Ovary (tissue), 3 donors: ENCODE measurements around the gene PDF.

ENCODE experiments used
- CTCF ChIP-seq, 3 donors: fragments of 450-650 bp in 2 of 3; fragments of 200-600 bp in 1 of 3; IDR thresholded peaks; one replicate each; pipeline versions ENCODE4 v1.5.1 to v1.8.0; 2016 to 2022; ENCODE audit warnings: antibody characterized with exemption in 3 of 3, mild to moderate bottlenecking in 1 of 3
- POLR2A ChIP-seq: fragments of 450-650 bp; IDR thresholded peaks from one replicate; pipeline ENCODE4 v1.6.1; 2017; ENCODE audit warnings: antibody characterized with exemption, mild to moderate bottlenecking, moderate library complexity
- donor health status: DM: no; HTN: no; CAD: no.

GRCh38 chr16:69371564-69371963, 41.2 kb upstream of the PDF start:
- TF ChIP-seq CTCF (IDR thresholded peaks at IDR 0.05) (no peak), POLR2A (no peak)
